ENCODE measurements around the gene ERC2. TPM values are rescaled to one million over a fixed set of nuclear protein-coding genes. Genes with fewer than 3 reads are reported as not detected.

ERC2 gene
- total RNA-seq, 2 donors from 2014 or later: 16.1 to 22.8 TPM

- H3K4me3 Mint-ChIP-seq: no peak overlapping the region
- Histone ChIP-seq H3K36me3 (ENCODE audit: control insufficient read depth, insufficient read depth, low read length) (no peaks in the 10 kb centered on the region), H3K27ac (ENCODE audit: low read depth, low read length) (no peak overlapping the region), H3K4me3 (ENCODE audit: low read length) (no peak overlapping the region), H3K27me3 (ENCODE audit: control insufficient read depth, insufficient read depth, low read length, poor library complexity, severe bottlenecking) (no peaks in the 10 kb centered on the region), H3K4me1 (ENCODE audit: control insufficient read depth, insufficient read depth, low read length) (no peaks in the 10 kb centered on the region), H3K9ac (ENCODE audit: extremely low read depth, low read length, poor library complexity, severe bottlenecking) (no peak overlapping the region), H3K9me3 (ENCODE audit: control insufficient read depth, low read length) (no peaks in the 10 kb centered on the region)
- H3K9me3 Mint-ChIP-seq: no peaks in the 10 kb centered on the region
- H3K27ac Mint-ChIP-seq: no peak overlapping the region
- no peak for TF ChIP-seq CTCF (conservative IDR thresholded peaks at IDR 0.05)
- no peaks in the 10 kb centered on the region for H3K36me3 Mint-ChIP-seq (ENCODE audit: low read depth)
- DNase-seq: peak; percentile 56
- WGBS, 2 experiments (ENCODE audit: insufficient coverage in 1 of 2, insufficient read length in 1 of 2): 61 to 66% methylated on average over 6 to 7 of the region's 7 CpGs
- H3K27me3 Mint-ChIP-seq (ENCODE audit: insufficient read depth): no peaks in the 10 kb centered on the region
- H3K4me1 Mint-ChIP-seq: peaks cover 32% of the 10 kb centered on the region
These were observed 214.2 kb downstream of the ERC2 start for GRCh38 chr3:56253941-56254665.

GRCh38 chr3:56251343-56251945, 216.8 kb downstream of the ERC2 start:
- Histone ChIP-seq H3K36me3 (ENCODE audit: control insufficient read depth, insufficient read depth, low read length) (no peaks in the 10 kb centered on the region), H3K9me3 (ENCODE audit: control insufficient read depth, low read length) (no peaks in the 10 kb centered on the region), H3K4me3 (ENCODE audit: low read length) (no peak overlapping the region), H3K9ac (ENCODE audit: extremely low read depth, low read length, poor library complexity, severe bottlenecking) (no peak overlapping the region), H3K4me1 (ENCODE audit: control insufficient read depth, insufficient read depth, low read length) (no peaks in the 10 kb centered on the region), H3K27me3 (ENCODE audit: control insufficient read depth, insufficient read depth, low read length, poor library complexity, severe bottlenecking) (no peaks in the 10 kb centered on the region), H3K27ac (ENCODE audit: low read depth, low read length) (no peak overlapping the region)
- no peak overlapping the region for H3K4me3 Mint-ChIP-seq
- H3K27me3 Mint-ChIP-seq (ENCODE audit: insufficient read depth): no peaks in the 10 kb centered on the region
- H3K4me1 Mint-ChIP-seq: peaks cover 23% of the 10 kb centered on the region
- DNase-seq: peak; percentile 68
- no peaks in the 10 kb centered on the region for H3K9me3 Mint-ChIP-seq
- no peak overlapping the region for H3K27ac Mint-ChIP-seq
- no peaks in the 10 kb centered on the region for H3K36me3 Mint-ChIP-seq (ENCODE audit: low read depth)
- WGBS, 2 experiments (ENCODE audit: insufficient coverage in 1 of 2, insufficient read length in 1 of 2): 98 to 100% methylated on average over 3 of the region's 3 CpGs
- TF ChIP-seq CTCF (conservative IDR thresholded peaks at IDR 0.05): peak; percentile 90

- Mint-ChIP-seq H3K27me3 (ENCODE audit: insufficient read depth) (no peaks in the 10 kb centered on the region), H3K36me3 (ENCODE audit: low read depth) (no peaks in the 10 kb centered on the region), H3K4me3 (no peak overlapping the region), H3K27ac (no peak overlapping the region), H3K9me3 (no peaks in the 10 kb centered on the region), H3K4me1 (no peaks in the 10 kb centered on the region)
- 91 to 100% methylated on average over 3 to 4 of the region's 4 CpGs for WGBS, 2 experiments (ENCODE audit: insufficient coverage in 1 of 2, insufficient read length in 1 of 2)
- H3K27ac ChIP-seq (ENCODE audit: low read depth, low read length): no peak overlapping the region
- H3K27me3 ChIP-seq (ENCODE audit: control insufficient read depth, insufficient read depth, low read length, poor library complexity, severe bottlenecking): no peaks in the 10 kb centered on the region
- no peak overlapping the region for H3K9ac ChIP-seq (ENCODE audit: extremely low read depth, low read length, poor library complexity, severe bottlenecking)
- no peak for TF ChIP-seq CTCF (conservative IDR thresholded peaks at IDR 0.05)
- no peak for DNase-seq
- no peaks in the 10 kb centered on the region for H3K9me3 ChIP-seq (ENCODE audit: control insufficient read depth, low read length)
- H3K36me3 ChIP-seq (ENCODE audit: control insufficient read depth, insufficient read depth, low read length): no peaks in the 10 kb centered on the region
- no peaks in the 10 kb centered on the region for H3K4me1 ChIP-seq (ENCODE audit: control insufficient read depth, insufficient read depth, low read length)
- H3K4me3 ChIP-seq (ENCODE audit: low read length): no peak overlapping the region
These were observed 220.2 kb downstream of the ERC2 start for GRCh38 chr3:56248021-56248420.
